ENCODE measurements around the gene ZNF407.

Gene ZNF407

GRCh38 chr18:74679006-74679678 is 81.5 kb downstream of the ZNF407 start:
- no peak for DNase-seq

- no peak for DNase-seq
Observed at GRCh38 chr18:74679679-74680076, 82.0 kb downstream of the ZNF407 start.

- no peak for DNase-seq
Observed at GRCh38 chr18:74682141-74682990, 84.7 kb downstream of the ZNF407 start.

- DNase-seq: no peak
Observed at GRCh38 chr18:74682991-74683297, 85.3 kb downstream of the ZNF407 start.

GRCh38 chr18:74683573-74683972 is 85.9 kb downstream of the ZNF407 start:
- DNase-seq: no peak

GRCh38 chr18:74689251-74689650 is 91.6 kb downstream of the ZNF407 start:
- DNase-seq: no peak

- DNase-seq: no peak
Observed at GRCh38 chr18:74692367-74693013, 94.8 kb downstream of the ZNF407 start.

- DNase-seq: no peak
Observed at GRCh38 chr18:74694436-74694835, 96.8 kb downstream of the ZNF407 start.

GRCh38 chr18:74695170-74695569 is 97.5 kb downstream of the ZNF407 start:
- DNase-seq: no peak

- no peak for DNase-seq
Observed at GRCh38 chr18:74698881-74699280, 101.2 kb downstream of the ZNF407 start.

GRCh38 chr18:74699455-74699854 is 101.8 kb downstream of the ZNF407 start:
- no peak for DNase-seq

- DNase-seq: no peak
Observed at GRCh38 chr18:74702950-74703349, 105.3 kb downstream of the ZNF407 start.

- no peak for DNase-seq
Observed at GRCh38 chr18:74708169-74708568, 110.5 kb downstream of the ZNF407 start.

GRCh38 chr18:74709452-74709851 is 111.8 kb downstream of the ZNF407 start:
- no peak for DNase-seq

- no peak for DNase-seq
Observed at GRCh38 chr18:74714120-74714519, 116.5 kb downstream of the ZNF407 start.

GRCh38 chr18:74714791-74715190 is 117.1 kb downstream of the ZNF407 start:
- DNase-seq: no peak

GRCh38 chr18:74715306-74715705 is 117.6 kb downstream of the ZNF407 start:
- no peak for DNase-seq

GRCh38 chr18:74715865-74716712 is 118.4 kb downstream of the ZNF407 start:
- no peak for DNase-seq

- no peak for DNase-seq
Observed at GRCh38 chr18:74718312-74718711, 120.6 kb downstream of the ZNF407 start.

- DNase-seq: no peak
Observed at GRCh38 chr18:74722237-74722636, 124.6 kb downstream of the ZNF407 start.

GRCh38 chr18:74724186-74724585 is 126.5 kb downstream of the ZNF407 start:
- no peak for DNase-seq

GRCh38 chr18:74725690-74726089 is 128.0 kb downstream of the ZNF407 start:
- DNase-seq: no peak

- no peak for DNase-seq
Observed at GRCh38 chr18:74728586-74728985, 130.9 kb downstream of the ZNF407 start.
